Mucosa of gallbladder (tissue), 1 donor: ENCODE results near the gene STAC. TPM values are rescaled to one million over a fixed set of nuclear protein-coding genes. Genes with fewer than 3 reads are reported as not detected.
"Not testable (repeated sequence)": the region's sequence is repeated elsewhere in the genome, so short reads cannot be mapped to it uniquely, and the experiment has no call there.

ENCODE experiments used
- DNase-seq: peaks from one replicate; pipeline ENCODE4 v3.0.0-alpha.2; 2020; ENCODE audit warnings: low spot score
- total RNA-seq: library from RNA; stranded (reverse); gene quantifications from one replicate; pipeline ENCODE4 v1.2.1, GENCODE V29; 2021
- donor health status: DM: no; HTN: no; CAD: no.

STAC gene
- total RNA-seq, 1 donor from 2014 or later: 11.9 TPM

- no peak for DNase-seq
Observed at GRCh38 chr3:36520241-36521006, 140.1 kb downstream of the STAC start.

- DNase-seq: no peak
Observed at GRCh38 chr3:36521007-36521379, 140.7 kb downstream of the STAC start.

- no peak for DNase-seq
Observed at GRCh38 chr3:36524560-36524959, 144.3 kb downstream of the STAC start.

GRCh38 chr3:36525115-36525801, 145.0 kb downstream of the STAC start:
- no peak for DNase-seq

GRCh38 chr3:36538136-36538749, 157.9 kb downstream of the STAC start:
- DNase-seq: no peak

- DNase-seq: no peak
Observed at GRCh38 chr3:36540888-36541518, 160.7 kb downstream of the STAC start.

- no peak for DNase-seq
Observed at GRCh38 chr3:36542186-36542585, 161.9 kb downstream of the STAC start.

- no peak for DNase-seq
Observed at GRCh38 chr3:36543276-36543997, 163.1 kb downstream of the STAC start.

- DNase-seq: no peak
Observed at GRCh38 chr3:36546226-36546625, 165.9 kb downstream of the STAC start.

- no peak for DNase-seq
Observed at GRCh38 chr3:36548712-36549111, 168.4 kb downstream of the STAC start.

- no peak for DNase-seq
Observed at GRCh38 chr3:36557021-36557707, 176.9 kb downstream of the STAC start.

GRCh38 chr3:36557708-36558421, 177.6 kb downstream of the STAC start:
- DNase-seq: no peak

- DNase-seq: no peak
Observed at GRCh38 chr3:36558961-36559360, 178.7 kb downstream of the STAC start.

- no peak for DNase-seq
Observed at GRCh38 chr3:36560685-36561084, 180.4 kb downstream of the STAC start.

- DNase-seq: no peak
Observed at GRCh38 chr3:36561601-36562000, 181.3 kb downstream of the STAC start.

GRCh38 chr3:36562945-36563344, 182.6 kb downstream of the STAC start:
- DNase-seq: no peak

- no peak for DNase-seq
Observed at GRCh38 chr3:36575241-36575640, 194.9 kb downstream of the STAC start.

GRCh38 chr3:36578418-36578817, 198.1 kb downstream of the STAC start:
- not testable (repeated sequence) for DNase-seq

GRCh38 chr3:36579746-36580145, 199.4 kb downstream of the STAC start:
- no peak for DNase-seq

- no peak for DNase-seq
Observed at GRCh38 chr3:36580716-36581115, 200.4 kb downstream of the STAC start.

- DNase-seq: no peak
Observed at GRCh38 chr3:36591959-36592358, 211.7 kb downstream of the STAC start.
